B cell (primary cell): Measurements from ENCODE around the gene SWI5.

Experiments
- EZH2 ChIP-seq: IDR thresholded peaks from 2 replicates; pipeline ENCODE4 v1.6.1; 2012; ENCODE audit warnings: borderline replicate concordance, low read depth, mild to moderate bottlenecking, moderate library complexity, low read length; ENCODE audit not compliant: insufficient read depth, poor library complexity, severe bottlenecking
- TF ChIP-seq, protein P1 (sequence below): fragments of 200-600 bp; IDR thresholded peaks from one replicate; pipeline ENCODE4 v1.8.0; 2022; ENCODE audit warnings: antibody characterized with exemption, mild to moderate bottlenecking

- no peak for TF ChIP-seq EZH2
- TF ChIP-seq, protein P1, sequence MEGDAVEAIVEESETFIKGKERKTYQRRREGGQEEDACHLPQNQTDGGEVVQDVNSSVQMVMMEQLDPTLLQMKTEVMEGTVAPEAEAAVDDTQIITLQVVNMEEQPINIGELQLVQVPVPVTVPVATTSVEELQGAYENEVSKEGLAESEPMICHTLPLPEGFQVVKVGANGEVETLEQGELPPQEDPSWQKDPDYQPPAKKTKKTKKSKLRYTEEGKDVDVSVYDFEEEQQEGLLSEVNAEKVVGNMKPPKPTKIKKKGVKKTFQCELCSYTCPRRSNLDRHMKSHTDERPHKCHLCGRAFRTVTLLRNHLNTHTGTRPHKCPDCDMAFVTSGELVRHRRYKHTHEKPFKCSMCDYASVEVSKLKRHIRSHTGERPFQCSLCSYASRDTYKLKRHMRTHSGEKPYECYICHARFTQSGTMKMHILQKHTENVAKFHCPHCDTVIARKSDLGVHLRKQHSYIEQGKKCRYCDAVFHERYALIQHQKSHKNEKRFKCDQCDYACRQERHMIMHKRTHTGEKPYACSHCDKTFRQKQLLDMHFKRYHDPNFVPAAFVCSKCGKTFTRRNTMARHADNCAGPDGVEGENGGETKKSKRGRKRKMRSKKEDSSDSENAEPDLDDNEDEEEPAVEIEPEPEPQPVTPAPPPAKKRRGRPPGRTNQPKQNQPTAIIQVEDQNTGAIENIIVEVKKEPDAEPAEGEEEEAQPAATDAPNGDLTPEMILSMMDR = no peak
These were observed 34.0 kb upstream of the SWI5 start for GRCh38 chr9:128242124-128242523.
